ENCODE results near the gene FOXK1.
"Not testable (repeated sequence)": the region's sequence is repeated elsewhere in the genome, so short reads cannot be mapped to it uniquely, and the experiment has no call there.

Gene FOXK1

DNA sequence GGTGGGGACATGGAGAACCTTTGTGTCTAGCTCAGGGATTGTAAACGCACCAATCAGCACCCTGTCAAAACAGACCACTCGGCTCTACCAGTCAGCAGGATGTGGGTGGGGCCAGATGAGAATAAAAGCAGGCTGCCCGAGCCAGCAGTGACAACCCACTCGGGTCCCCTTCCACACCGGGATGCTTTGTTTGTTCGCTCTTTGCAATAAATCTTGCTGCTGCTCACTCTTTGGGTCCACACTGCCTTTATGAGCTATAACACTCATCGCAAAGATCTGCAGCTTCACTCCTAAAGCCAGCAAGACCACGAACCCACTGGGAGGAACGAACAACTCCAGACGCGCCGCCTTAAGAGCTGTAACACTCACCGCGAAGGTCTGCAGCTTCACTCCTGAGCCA lies 112.1 kb downstream of the FOXK1 start:
- not testable (repeated sequence) for H3K4me3 ChIP-seq (ENCODE audit: low read length); H3K9ac ChIP-seq (ENCODE audit: low read depth, low read length); H3K27me3 ChIP-seq (ENCODE audit: control insufficient read depth, insufficient read depth, low read length); H3K9me3 ChIP-seq (replicated peaks; ENCODE audit: low read length); H3K4me1 ChIP-seq (ENCODE audit: control insufficient read depth, insufficient read depth, low read length); H3K4me2 ChIP-seq (ENCODE audit: low read length)
- H3K36me3 ChIP-seq (ENCODE audit: insufficient read depth, low read length) = peaks cover 36% of the 10 kb centered on the region

DNA sequence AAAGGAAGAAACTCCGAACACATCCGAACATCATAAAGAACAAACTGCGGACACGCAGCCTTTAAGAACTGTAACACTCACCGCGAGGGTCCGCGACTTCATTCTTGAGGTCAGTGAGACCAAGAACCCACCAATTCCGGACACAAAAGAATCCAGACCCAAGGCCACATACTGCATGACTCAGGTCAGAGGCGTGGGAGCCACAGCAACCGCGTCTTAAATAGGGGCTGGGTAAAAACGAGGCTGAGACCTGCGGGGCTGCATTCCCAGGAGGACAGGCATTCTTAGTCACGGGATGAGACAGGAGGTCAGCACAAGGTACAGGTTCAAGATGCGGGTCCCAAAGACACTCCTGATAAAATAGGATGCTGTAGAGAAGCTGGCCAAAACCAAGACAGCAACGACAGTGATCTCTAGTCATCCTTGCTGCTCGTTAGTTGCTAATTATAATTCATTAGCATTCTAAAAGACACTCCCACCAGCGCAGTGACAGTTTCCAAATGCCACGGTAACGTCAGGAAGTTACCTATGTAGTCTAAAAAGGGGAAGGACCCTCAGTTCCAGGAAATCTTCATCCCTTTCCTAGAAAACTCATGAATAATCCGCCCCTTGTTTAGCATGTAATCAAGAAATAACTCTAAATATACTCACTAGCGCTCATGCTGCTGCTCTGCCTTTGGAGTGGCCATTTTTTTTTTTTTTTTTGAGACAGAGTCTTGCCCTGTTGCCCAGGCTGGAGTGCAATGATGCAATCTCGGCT lies 112.7 kb downstream of the FOXK1 start:
- peaks cover 4% of the 10 kb centered on the region for H3K4me1 ChIP-seq (ENCODE audit: control insufficient read depth, insufficient read depth, low read length)
- no peaks in the 10 kb centered on the region for H3K27me3 ChIP-seq (ENCODE audit: control insufficient read depth, insufficient read depth, low read length)
- H3K4me2 ChIP-seq (ENCODE audit: low read length) = no peak overlapping the region
- no peak overlapping the region for H3K4me3 ChIP-seq (ENCODE audit: low read length)
- H3K9ac ChIP-seq (ENCODE audit: low read depth, low read length) = no peak overlapping the region
- H3K36me3 ChIP-seq (ENCODE audit: insufficient read depth, low read length) = peaks cover 31% of the 10 kb centered on the region
- H3K9me3 ChIP-seq (replicated peaks; ENCODE audit: low read length) = no peaks in the 10 kb centered on the region

DNA sequence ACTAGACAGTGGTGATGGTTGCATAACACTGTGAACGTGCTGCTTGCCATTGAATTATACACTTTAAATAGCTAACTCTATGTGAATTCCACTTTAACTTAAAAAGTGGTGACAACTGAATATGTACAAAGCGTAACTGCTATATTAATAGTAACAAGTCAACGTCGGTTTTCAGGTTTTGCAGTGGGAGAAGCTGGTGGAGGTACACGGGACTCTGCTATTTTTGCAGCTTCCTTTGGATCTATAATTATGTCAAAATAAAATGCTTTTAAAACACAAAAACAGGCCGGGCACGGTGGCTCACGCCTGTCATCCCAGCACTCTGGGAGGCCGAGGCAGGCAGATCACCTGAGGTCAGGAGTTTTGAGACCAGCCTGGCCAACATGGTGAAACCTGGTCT lies 114.4 kb downstream of the FOXK1 start:
- Histone ChIP-seq H3K4me3 (ENCODE audit: low read length) (no peak overlapping the region), H3K27me3 (ENCODE audit: control insufficient read depth, insufficient read depth, low read length) (no peaks in the 10 kb centered on the region), H3K4me2 (ENCODE audit: low read length) (no peak overlapping the region), H3K9me3 (replicated peaks; ENCODE audit: low read length) (no peaks in the 10 kb centered on the region), H3K9ac (ENCODE audit: low read depth, low read length) (no peak overlapping the region), H3K4me1 (ENCODE audit: control insufficient read depth, insufficient read depth, low read length) (peaks cover 4% of the 10 kb centered on the region), H3K36me3 (ENCODE audit: insufficient read depth, low read length) (peaks cover 14% of the 10 kb centered on the region)

DNA sequence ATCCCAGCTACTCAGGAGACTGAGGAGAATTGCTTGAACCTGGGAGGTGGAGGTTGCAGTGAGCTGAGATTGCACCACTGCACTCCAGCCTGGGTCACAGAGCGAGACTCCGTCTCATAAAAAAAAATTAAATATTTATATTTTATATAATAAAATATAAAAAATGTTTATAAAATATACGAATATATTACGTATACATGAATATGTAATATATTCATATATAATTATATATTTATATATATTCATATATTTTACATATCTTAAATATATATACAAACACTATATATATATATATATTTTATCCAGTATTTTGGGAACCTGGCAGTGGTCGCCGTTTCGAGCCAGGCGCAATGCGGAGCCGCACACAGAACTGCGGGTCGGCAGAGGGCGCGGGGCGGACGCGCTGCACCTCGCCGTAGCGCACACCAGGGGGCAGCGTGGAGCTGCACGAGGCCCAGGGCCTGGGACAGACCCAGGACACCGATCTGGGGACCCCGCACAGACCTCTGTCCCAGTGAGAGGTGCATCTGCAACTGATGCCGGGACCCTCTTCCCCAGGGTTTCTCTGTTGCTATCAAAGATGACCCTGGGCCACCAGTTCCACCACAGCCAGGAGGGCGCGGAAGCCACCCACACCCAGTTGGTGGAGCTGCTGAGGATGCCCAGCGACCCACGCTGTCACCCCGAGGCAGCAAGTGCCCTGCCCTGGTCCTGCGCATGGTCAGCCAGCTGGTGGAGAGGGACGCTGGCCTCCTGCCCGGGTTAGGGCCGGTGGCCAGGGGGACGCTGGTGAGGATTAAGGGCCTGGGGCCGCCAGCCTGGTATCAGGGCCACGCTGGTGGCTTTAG lies 116.0 kb downstream of the FOXK1 start:
- Histone ChIP-seq H3K4me3 (ENCODE audit: low read length) (no peak overlapping the region), H3K4me1 (ENCODE audit: control insufficient read depth, insufficient read depth, low read length) (peaks cover 4% of the 10 kb centered on the region), H3K4me2 (ENCODE audit: low read length) (peak overlapping the region; percentile 48), H3K9me3 (replicated peaks; ENCODE audit: low read length) (no peaks in the 10 kb centered on the region), H3K36me3 (ENCODE audit: insufficient read depth, low read length) (no peaks in the 10 kb centered on the region), H3K27me3 (ENCODE audit: control insufficient read depth, insufficient read depth, low read length) (no peaks in the 10 kb centered on the region), H3K9ac (ENCODE audit: low read depth, low read length) (no peak overlapping the region)

DNA sequence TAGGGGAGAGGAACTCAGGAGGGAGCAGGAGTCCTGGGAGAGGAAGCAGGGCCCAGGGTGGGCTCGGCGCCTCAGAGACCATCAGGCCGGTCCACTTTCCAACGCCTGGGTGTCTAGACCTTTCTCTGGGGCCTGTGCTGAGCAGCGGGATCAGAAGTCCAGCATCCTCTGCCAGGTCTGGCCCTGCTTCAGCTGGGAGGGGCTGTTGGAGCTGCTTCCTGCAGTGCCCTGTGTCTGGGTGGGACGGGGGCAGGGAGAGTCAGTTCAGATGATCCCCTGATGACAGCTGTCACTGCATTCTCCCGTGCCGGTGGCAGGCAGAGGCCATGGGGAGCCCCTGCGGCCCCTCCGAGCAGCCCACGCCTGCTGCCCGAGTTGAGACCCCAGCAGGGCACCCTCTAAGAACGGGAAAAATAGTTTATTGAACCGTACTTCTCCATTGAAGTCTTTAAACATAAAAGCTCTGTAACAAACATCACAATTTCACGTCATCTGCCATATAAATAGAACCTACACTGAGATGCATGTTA lies 116.7 kb downstream of the FOXK1 start:
- H3K27me3 ChIP-seq (ENCODE audit: control insufficient read depth, insufficient read depth, low read length) = no peaks in the 10 kb centered on the region
- H3K9ac ChIP-seq (ENCODE audit: low read depth, low read length) = no peak overlapping the region

DNA sequence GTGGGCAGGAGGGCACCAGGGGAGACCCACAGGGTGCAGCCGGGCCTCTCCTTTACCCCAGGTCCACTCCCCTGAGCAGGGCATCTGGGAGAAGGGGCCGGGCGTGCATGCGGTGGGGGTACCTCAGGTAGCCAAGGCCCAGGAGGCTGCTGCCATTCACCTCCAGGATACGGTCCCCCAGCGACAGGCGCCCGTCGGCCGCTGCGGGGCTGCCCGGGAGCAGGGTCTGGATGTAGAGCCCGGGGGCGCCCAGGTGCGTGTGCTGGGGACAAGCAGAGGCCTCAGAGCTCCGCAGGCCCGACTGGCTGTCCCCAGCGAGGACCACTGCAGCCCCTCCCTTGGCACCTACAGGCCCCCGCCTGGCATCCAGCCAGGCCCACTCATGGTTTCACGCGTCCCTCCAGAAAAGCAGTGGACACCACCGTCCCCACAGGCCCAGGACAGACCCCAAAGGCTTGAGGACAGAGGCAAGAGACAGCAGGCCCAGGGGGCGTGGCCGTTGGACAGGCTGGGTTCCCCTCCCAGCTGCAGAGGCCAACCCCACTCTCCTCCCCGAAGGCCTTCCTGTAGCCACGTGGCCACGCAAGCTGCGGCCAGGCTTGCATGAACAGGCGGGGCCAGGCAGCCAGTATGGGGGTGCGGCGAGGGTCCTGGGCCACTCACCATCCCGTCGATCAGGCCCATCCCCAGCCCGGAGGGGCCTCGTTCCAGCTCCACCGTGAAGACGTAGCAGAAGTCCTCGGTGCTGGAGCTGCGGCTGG lies 117.6 kb downstream of the FOXK1 start:
- H3K4me2 ChIP-seq (ENCODE audit: low read length) = no peak overlapping the region
- no peak overlapping the region for H3K4me3 ChIP-seq (ENCODE audit: low read length)
- no peaks in the 10 kb centered on the region for H3K27me3 ChIP-seq (ENCODE audit: control insufficient read depth, insufficient read depth, low read length)
- no peaks in the 10 kb centered on the region for H3K9me3 ChIP-seq (replicated peaks; ENCODE audit: low read length)
- H3K4me1 ChIP-seq (ENCODE audit: control insufficient read depth, insufficient read depth, low read length) = peaks cover 4% of the 10 kb centered on the region
- H3K36me3 ChIP-seq (ENCODE audit: insufficient read depth, low read length) = no peaks in the 10 kb centered on the region
- no peak overlapping the region for H3K9ac ChIP-seq (ENCODE audit: low read depth, low read length)

More for the DNA sequence above, 116.7 kb downstream of the FOXK1 start:
- Histone ChIP-seq H3K36me3 (ENCODE audit: insufficient read depth, low read length) (no peaks in the 10 kb centered on the region), H3K4me2 (ENCODE audit: low read length) (no peak overlapping the region), H3K9me3 (replicated peaks; ENCODE audit: low read length) (no peaks in the 10 kb centered on the region), H3K4me3 (ENCODE audit: low read length) (no peak overlapping the region), H3K4me1 (ENCODE audit: control insufficient read depth, insufficient read depth, low read length) (peaks cover 4% of the 10 kb centered on the region)

DNA sequence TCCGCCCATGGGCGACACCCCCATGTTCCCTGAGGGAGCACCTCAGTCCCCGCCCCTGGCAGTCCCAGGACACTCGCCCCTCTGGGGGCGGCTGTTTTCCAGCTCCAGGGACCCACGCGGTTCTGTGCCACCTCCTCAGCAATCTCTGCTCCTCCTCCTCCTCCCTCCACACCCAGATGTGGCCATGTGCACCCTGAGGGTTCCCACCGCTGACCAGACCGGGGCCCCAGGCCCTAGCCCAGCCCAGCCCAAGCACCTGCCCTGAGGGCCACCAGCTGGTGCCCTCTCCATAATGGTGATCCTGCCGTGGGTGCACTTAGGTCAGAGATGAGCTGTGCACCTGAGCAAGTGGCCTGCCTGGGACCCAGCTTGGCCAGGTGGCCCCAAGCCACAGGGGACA lies 118.4 kb downstream of the FOXK1 start:
- Histone ChIP-seq H3K4me3 (ENCODE audit: low read length) (no peak overlapping the region), H3K4me2 (ENCODE audit: low read length) (no peak overlapping the region), H3K9me3 (replicated peaks; ENCODE audit: low read length) (no peaks in the 10 kb centered on the region), H3K4me1 (ENCODE audit: control insufficient read depth, insufficient read depth, low read length) (peaks cover 4% of the 10 kb centered on the region), H3K27me3 (ENCODE audit: control insufficient read depth, insufficient read depth, low read length) (no peaks in the 10 kb centered on the region), H3K9ac (ENCODE audit: low read depth, low read length) (no peak overlapping the region), H3K36me3 (ENCODE audit: insufficient read depth, low read length) (no peaks in the 10 kb centered on the region)

DNA sequence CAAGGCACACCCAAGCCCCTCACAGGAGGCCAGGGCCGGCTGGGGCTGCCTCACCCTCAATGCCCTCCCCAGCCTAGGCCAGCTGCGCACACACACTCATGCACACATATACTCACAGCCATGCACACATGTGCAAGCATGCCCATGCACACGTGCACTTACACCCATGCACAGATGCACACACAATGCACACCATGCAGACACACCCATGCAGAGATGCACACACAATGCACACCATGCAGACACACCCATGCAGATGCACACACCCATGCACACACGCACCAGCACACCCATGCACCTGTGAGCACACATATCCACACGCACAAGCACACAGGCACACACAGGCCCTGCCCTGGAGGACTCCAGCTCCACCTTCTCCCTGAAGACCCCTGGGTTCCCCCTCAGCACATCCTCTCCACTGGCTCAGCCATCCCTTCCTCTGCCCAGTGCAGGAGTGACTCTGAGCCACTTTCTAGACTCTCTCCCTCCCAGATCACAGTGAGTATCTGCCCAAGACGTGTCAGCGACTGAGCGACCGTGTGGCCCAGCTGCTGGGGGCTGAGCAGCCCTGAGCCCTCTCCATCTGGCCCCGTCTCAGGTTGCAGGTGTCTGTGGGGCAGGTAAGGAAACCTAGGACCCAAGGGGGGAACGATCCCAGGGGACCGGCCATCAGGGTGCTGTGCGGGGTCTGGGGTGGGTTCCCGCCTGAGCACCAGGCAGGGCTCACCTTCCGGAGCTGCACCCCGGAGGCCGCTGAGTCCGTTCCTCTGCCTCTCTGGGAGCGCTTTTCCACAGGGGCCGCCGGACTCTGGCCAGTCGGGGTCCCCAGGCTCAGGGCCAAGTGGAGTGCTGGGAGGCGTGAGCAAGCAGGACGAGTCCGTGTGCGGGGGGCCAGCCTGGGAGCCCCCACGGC lies 119.1 kb downstream of the FOXK1 start:
- Histone ChIP-seq H3K9me3 (replicated peaks; ENCODE audit: low read length) (no peaks in the 10 kb centered on the region), H3K27me3 (ENCODE audit: control insufficient read depth, insufficient read depth, low read length) (no peaks in the 10 kb centered on the region), H3K4me3 (ENCODE audit: low read length) (no peak overlapping the region), H3K4me2 (ENCODE audit: low read length) (no peak overlapping the region), H3K4me1 (ENCODE audit: control insufficient read depth, insufficient read depth, low read length) (peaks cover 4% of the 10 kb centered on the region), H3K36me3 (ENCODE audit: insufficient read depth, low read length) (no peaks in the 10 kb centered on the region), H3K9ac (ENCODE audit: low read depth, low read length) (no peak overlapping the region)

DNA sequence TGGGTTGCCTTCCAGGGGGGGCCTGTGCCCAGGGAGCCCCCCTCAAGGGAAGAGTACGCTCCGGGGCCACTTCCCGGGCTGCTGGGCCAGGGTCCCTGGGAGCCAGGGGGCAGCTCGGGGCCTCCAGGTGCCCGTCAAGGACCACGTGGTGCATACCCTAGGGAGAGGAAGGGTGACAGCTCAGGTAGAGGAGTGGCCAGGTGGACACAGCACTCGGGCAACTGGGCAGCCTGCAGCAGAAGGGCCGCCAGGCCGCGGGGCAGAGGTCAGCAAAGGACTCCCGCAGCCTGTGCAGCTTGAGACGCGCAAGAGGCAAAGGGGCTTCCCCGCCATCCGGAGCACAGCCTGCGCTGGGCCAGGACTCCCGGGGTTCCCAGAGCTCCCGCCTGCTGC lies 119.7 kb downstream of the FOXK1 start:
- no peak overlapping the region for H3K9ac ChIP-seq (ENCODE audit: low read depth, low read length)
- H3K36me3 ChIP-seq (ENCODE audit: insufficient read depth, low read length) = no peaks in the 10 kb centered on the region

DNA sequence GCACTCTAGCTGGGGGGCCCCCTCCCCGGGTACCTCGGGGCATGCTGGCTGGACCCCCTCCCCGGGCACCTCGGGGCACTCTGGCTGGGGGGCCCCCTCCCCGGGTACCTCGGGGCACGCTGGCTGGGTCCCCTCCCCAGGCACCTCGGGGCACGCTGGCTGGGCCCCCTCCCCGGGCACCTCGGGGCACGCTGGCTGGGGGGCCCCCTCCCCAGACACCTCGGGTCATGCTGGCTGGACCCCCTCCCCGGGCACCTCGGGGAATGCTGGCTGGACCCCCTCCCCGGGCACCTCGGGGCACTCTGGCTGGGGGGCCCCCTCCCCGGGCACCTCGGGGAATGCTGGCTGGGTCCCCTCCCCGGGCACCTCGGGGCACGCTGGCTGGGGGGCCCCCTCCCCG lies 120.5 kb downstream of the FOXK1 start:
- H3K9me3 ChIP-seq (replicated peaks; ENCODE audit: low read length); H3K9ac ChIP-seq (ENCODE audit: low read depth, low read length); H3K4me1 ChIP-seq (ENCODE audit: control insufficient read depth, insufficient read depth, low read length); H3K4me2 ChIP-seq (ENCODE audit: low read length); H3K27me3 ChIP-seq (ENCODE audit: control insufficient read depth, insufficient read depth, low read length); H3K4me3 ChIP-seq (ENCODE audit: low read length); H3K36me3 ChIP-seq (ENCODE audit: insufficient read depth, low read length): not testable (repeated sequence)

More for the DNA sequence above, 119.7 kb downstream of the FOXK1 start:
- H3K27me3 ChIP-seq (ENCODE audit: control insufficient read depth, insufficient read depth, low read length) = peaks cover under 1% of the 10 kb centered on the region
- H3K9me3 ChIP-seq (replicated peaks; ENCODE audit: low read length) = no peaks in the 10 kb centered on the region
- H3K4me2 ChIP-seq (ENCODE audit: low read length) = no peak overlapping the region
- peaks cover 4% of the 10 kb centered on the region for H3K4me1 ChIP-seq (ENCODE audit: control insufficient read depth, insufficient read depth, low read length)
- no peak overlapping the region for H3K4me3 ChIP-seq (ENCODE audit: low read length)
